Activated CD8-positive, alpha-beta memory T cell treated with anti-CD3 and anti-CD28 coated beads, Interleukin-2, amount 50 U/mL, for 48 hours (primary cell): ENCODE measurements around the gene NAV2.
"Not testable (repeated sequence)": the region's sequence is repeated elsewhere in the genome, so short reads cannot be mapped to it uniquely, and the experiment has no call there.

Source experiments
- DNase-seq: peaks from one replicate; pipeline ENCODE4 v3.0.0-alpha.2; 2020

Gene NAV2

DNA sequence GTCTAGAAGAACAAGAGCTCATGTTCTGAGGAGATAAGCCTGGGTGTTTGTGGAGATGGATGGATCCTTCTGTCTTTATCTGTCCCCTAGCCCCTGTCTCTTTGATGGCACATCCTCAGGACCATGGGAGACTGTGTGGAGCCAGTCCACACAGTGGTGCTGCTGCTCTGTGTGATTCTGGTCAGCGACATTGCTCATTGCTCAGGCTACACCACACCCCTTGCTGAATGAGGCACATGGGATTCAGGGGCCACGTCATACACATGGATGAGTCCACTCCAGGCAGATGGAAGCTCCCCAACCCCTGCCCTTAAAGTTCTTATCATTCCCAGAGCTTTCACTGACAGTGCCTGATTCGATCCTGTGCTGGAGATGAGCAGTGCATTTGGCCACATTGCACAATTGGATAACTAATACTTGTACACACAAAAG is 222.2 kb downstream of the NAV2 start:
- DNase-seq, result no peak

DNA sequence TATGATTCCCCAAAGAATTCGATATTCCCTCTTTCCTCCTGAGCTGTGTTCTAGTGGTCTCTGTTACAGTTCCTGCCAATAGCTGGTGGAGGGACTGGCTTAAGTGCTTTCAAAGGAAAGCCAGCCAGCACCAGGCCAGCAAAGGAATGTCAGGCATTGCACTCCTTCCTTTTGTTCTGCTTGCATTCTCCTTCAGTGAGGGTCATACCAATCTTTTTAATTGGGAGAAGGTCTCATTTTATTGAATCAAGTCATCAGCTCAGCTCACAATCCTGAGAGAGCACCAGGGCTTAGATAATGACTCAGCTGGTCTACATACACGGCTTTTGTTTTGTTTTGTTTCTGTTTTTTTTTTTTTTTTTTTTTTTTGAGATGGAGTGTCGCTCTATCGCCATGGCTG is 222.9 kb downstream of the NAV2 start:
- DNase-seq, result no peak

DNA sequence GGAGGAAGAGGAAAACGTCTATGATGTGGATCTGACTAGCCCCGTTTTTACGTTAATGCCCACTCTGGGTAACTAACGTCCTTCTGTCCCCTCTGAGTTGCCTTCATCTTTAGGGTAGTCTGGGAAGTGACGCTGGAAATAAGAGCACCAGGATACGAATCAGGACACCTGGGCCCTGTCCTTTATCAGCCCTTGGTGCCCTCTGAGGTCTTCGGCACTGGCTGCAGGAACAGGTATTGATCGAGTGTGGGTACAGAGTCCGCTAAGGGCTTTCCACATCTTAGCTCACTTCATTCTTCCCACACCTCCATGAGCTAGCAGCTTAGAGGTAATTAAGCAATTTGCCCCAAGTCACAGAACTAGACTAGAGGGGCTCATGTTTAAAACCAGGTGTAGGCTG is 223.8 kb downstream of the NAV2 start:
- DNase-seq, result no peak

DNA sequence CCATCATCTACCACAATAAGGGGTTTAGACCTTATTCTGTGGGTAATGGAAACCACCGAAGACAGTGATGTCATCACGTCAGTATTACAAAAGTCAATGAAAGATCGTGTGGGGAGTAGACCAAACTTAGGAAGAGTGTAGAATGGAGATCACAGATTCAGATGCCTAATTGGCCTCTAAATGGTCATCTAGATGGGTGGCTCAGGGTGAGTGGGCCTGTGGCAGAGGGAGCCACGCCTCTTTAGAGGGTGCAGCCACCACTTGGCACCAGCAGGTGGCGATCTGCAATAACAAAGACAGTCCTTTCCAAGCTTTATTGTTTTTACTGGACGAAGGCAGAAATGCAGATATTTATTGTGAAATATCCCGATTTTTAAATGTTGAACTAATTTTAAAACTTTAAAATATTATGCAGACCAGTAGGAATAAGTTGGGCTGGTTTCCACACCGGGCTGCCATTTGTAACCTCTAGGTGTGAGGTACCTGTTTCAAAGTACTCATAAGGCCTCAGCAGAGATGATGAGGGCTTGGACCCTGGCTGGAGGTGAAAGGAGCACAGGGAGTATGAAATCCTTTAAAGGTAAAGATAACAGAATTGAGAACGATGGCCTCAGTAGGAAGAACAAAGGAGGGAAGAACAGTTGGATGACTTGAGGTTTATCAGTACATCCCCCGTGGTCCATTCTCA is 225.7 kb downstream of the NAV2 start:
- DNase-seq, result peak; percentile 64

DNA sequence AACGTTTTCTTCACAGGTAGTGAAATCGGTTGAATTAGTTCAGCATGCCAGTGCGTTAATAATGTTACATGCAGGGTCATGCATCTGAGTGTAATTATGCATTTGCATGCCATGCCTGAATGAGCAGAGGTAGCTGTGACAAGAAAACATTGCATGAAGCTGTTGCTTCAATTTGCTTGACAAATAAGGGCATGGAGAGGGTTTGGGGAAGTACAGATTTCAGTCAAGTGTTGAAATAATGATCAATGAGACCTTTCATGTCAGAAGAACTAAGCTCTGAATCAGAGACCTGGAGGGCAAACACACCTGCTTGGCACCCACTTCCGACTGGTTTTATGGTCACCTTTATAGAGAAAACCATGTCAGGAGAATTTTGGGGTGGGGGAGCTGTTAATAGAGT is 226.2 kb downstream of the NAV2 start:
- no peak for DNase-seq

DNA sequence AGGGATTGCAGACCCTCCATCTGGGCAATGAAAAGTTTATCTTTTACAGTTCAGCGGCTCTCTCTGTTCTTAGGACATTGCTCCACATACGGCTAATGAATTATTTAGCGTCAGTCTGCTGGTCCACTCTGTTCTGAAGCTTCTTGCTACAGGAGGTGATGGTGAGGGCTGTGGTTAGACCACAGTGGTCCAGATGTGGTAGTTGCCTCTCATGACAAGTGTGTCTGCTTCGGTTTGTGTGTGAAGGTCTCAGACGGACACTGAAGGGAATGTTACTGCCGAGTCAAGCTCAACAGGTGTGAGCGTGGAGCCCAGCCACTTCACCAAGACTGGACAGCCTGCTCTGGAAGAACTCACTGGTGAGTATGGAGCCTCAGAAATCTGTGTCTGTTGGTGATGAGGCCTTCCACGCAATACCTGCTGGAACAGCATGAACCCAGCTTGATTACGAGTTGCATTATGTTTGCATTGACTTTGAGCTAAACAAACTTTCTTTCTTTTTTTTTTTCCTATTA is 226.8 kb downstream of the NAV2 start:
- no peak for DNase-seq

DNA sequence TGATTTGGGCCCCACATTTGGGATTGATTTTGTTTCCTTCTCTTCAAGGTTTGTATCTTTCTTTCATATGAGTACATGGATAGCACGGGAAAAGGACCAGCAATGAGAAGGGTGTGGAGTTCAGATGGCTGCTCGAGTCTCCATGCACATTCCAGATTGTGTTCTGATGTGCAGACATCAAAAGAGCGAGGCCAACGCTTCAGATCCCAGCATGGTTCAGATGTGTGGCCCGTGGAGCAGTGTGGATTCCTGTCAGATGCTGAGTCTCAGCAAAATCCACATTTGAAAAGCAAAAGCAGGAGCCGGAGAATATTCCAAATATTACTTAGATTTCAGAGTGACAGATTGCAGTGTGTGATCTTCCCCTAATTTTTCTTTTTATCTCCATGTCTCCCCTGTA is 228.2 kb downstream of the NAV2 start:
- DNase-seq, result no peak

DNA sequence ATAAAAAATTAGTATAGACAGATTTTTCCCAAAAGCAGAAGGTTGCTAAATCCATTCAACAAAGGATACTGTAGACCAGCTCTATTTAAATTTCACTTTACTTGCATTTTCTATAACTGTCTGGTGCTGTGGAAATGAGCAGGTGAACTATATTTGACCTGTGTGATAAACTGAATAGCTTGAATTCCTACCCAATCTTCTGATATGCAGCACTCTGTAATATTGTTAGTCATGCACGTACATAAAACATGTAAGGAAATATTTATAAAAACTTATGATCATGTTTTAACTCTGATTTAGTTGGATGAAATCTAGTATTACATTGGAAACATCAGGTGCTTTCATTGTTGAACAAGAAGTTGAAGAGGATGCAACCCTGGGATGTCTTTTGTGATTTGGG is 234.0 kb downstream of the NAV2 start:
- DNase-seq, result no peak

DNA sequence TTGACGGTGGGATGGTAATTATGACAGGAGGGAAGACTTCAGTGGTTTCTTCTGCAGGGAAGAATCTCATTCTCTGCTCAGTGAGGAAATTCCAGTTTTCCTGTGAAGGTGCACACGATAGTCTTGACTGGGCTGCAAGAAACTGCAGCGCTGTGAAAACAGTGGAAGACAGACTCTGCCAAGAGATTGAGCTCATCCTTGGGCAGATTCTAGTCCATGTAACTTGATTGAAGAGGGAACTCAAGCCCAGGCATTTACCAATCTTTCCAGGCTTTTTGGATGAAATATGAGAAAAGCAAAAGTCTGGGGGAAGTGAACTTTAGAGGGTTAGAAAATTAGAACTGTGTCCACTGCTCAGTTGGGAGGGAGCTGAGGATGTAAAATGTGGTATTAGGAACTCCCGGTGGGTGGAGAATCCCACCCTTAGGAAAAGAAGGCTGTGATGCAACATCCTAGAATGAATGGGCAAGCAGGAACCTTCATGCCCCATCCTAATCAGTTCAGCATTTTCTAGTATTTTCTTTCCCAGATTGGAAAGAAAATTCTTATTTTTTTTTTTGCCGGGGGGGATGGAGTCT is 235.0 kb downstream of the NAV2 start:
- DNase-seq, result no peak

DNA sequence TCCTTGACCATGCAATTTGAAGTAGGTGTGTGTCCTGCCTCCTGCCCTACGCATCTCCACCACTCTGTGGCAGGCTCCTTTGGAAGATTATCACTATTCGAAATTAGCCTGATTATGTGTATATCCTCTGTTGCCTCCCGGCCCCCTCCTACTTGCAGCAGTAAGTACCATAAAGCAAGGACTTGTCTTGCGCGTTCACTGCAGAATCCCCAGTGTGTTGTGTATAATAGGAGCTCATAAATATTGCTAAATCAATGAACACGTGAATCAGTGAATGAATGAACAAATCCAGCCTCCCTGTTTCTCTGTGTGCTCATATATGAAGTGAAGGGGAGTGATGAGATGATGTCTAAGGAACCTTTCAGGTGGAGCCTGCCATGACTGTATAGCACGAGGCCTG is 237.0 kb downstream of the NAV2 start:
- DNase-seq, result no peak

DNA sequence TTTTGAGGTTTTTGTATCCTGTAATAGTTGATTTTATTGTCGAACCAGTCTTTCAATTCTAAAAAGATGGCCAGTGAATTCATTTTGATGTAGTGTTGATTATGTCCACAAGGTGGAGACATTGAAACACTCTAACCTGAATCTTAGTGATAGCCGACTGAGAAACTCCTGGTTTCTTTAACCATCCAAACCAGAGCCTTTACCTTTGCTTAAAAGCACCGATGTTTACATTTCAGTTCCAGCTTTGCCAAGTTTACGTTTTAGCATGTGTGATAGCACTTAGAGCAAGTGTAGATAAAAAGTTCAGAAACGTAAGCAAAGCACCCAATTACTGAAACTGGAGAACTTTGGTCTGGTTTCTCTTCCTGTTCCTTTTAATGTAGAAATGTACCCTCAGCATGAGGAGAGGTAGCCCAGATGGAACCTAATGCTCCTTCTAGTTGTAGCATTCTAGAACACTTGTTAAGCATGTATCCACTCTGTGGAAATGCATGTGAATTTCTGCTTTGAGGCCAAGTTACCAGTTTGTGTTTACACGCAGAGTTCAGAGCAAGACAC is 239.0 kb downstream of the NAV2 start:
- no peak for DNase-seq

DNA sequence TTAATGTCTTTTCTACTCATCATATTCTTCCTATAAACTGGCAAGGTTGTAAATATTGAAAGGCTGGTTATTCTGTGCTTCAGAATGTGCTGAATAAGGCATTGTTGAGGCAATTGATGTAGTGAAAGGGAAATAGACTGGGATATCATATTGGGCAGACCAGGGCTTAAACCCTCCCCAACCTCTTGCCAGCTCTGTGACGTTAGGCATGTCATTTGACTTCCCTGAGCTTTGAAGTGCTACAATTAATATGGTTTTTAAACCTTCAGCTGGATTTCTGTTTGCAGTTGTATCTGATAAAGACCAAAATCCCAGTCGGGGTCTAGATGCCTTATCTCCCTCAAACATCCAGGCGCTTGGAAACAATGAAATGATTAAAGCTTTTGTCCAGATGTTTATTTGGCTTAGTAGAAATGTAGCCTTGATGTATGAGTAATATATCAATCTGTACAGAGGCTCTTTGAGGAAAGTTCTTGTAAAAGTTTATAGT is 239.5 kb downstream of the NAV2 start:
- no peak for DNase-seq

DNA sequence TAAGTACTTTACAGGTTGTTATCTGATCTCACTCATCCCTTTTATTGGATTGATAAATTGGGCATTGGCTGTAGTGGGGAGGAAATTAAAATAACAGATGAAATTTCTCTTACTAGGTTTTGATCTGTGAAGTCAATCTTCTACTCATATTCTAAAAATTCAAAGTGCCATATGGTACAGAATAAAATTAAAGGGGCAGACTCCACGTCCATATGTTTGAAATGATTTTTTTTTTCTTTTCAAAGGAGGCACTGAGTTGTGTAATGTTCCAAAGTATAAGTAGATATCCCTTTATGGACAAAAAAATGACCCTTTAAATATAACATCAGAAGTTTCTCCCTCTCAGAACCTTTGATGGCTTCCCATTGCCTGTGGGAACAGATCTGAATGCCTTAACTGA is 240.3 kb downstream of the NAV2 start:
- DNase-seq, result no peak

DNA sequence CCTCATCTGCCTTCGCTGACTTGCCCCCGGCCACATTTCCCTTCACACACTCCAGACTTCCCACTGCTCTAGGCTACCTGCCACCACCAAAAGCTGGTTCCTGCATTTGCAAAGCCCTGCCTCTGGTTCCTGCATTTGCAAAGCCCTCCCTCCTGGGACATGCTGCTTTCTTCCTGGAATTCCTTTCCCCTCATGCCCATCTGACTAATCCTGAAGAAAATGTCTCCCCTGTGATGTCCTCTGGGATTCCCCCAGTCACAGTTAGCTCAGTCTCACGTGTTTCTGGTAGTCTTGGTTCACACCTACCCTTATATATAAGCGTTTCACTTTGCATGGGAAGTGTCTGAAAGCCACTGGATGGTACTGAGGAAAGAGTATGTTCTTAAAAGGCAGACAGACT is 240.7 kb downstream of the NAV2 start:
- no peak for DNase-seq

DNA sequence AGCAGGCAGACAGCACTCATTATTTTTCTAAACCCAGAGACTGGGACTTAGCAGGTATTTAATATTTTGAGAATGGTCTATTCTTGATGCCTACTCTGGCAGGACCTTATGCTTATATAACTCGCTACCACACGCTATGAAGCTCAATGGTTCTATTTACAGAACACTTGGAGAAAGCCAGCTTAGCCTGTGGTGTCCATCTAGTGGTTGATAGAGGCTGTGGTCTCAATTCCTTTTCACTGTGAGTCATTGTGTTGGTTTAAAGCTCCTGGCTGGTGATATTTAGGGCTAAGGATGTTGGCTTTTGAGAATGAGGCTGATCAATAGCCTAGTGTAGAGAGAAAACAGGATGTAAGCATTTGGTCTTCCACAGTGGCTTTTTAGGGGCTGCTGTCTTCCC is 241.3 kb downstream of the NAV2 start:
- no peak for DNase-seq

DNA sequence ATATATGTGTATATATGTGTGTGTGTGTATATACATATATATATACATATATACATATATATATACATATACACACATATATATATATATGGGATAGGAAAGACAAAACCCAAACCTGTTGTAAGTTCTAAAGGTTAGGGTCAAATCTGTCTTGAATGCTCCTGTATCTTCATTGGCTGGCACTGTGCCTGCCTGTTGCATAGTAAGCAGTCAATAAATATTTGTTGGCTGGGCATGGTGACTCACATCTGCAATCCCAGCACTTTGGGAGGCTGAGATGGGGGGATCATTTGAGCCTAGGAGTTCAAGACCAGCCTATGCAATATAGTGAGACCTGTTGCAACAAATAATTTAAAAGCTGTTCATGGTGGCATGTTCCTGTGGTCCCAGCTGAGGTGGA is 242.3 kb downstream of the NAV2 start:
- DNase-seq, result no peak

DNA sequence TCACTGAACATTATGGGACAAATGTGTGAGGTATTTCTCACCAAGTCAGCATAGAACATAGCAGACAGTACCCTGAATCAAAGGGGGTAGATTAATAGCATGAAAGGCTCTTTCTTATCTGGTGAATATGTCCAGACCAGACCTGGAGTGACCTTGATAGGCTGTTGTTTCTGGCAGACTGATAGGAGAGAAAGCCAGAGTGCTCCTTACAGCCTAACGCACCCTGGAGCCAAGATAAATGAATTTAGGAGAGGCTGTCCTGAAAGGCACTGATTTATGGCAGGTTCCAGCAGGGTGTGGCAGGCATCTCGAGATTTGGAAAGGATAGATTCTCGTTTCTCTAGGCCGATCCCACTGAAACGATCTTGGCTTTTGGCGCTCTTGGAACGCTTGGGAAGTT is 243.0 kb downstream of the NAV2 start:
- DNase-seq, result no peak

DNA sequence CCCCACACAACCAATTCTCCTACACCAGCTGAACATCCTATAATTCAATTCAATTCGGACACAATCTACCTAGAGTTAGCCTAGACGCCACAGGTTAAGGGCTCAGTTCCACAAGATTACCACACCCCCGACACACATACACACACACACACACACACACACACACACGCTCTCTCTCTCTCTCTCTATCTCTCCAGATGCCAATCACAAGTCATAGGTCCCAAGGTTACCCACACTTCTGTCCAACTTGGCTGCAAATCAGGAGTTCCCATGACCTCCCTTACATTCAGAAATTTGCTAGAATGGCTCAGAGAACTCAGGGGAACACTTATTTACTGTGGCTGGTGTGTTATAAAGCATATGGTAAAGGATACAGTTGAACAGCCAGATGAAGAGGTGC is 243.6 kb downstream of the NAV2 start:
- no peak for DNase-seq

DNA sequence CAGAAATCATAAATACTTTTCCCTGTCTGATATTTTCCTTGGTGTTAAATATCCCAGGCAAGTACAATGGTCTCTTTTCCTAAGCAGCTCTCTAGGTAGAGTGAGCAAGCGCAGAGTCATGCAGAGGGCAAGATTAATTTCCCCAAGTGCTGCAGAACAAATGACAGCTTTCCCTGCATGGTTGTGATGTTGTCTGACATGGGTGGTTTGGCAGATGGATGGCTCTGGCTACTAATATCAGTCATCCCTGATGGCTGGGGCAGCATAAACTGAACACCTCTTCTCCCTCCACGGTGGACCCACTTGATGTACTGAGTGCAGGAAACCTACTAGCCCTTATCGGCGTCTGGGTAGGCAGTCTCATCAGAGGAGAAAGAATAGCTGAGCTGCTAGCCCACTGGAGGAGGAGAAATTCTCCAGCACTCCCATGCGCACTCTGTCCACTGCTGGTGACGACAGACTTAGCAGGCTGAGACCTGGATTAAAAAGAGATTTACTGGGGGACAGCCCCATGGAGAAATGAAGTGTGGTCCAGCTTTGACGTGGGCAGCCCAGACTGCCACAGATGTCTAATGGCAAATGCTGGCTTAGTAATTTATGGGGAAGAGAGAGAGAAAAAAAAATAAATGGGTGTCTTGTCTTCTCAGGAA is 244.8 kb downstream of the NAV2 start:
- no peak for DNase-seq

DNA sequence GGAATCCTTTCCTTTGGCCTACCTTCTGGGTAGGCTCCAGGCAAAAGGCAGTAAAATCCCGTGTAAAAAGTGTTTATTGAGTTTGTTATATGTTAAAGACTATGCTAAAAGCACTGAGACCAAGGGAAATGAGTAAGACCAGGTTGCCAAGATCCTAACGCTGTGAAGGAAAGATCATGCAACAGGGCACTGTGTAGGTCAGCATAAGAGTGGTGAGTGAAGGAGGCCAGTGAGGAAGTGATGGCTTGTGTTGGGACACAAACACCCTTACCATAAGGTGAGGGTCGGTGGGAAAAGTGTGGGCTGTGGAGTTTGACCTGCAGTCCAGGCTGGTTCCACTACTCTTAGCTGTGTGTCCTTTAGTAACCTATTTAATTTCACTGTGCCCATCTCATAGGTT is 245.6 kb downstream of the NAV2 start:
- DNase-seq, result no peak

DNA sequence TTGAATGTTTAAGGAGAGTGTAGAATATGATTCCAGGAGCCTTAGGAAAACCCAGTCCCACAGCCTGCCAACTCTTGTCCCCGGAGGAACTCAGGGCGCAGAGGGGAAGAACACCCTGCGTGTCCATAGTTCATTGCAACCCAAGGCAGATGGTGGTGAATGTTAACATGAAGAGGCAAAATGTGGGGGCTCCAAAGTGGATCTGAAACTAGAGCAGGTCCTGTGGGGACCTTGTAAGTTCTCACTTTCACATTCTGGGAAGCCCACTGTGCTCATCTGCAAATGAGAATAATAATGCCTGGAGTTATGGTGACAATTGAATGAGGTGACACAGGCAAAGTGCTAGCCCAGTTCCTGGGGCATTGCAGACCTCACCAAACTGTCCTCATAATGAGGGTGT is 246.6 kb downstream of the NAV2 start:
- no peak for DNase-seq

DNA sequence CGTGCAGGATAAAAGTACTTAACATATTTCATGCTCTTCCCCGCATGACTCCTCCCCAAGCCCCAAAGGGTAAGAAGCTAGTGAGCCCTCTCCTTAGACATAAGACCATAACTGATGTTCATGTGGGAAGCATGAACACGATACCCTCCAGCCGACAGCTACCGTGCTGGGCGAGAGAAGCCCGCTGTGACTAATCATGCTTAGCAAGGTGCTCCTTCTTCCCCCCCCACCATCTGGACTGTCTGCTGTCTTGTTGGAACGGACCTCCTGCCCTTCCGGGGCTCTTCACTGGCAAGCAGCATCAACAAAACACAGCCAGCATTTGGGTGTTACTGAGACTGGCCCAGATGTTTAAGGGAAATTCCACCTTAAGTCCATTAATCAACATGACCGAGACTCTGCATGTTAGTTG is 247.0 kb downstream of the NAV2 start:
- no peak for DNase-seq

DNA sequence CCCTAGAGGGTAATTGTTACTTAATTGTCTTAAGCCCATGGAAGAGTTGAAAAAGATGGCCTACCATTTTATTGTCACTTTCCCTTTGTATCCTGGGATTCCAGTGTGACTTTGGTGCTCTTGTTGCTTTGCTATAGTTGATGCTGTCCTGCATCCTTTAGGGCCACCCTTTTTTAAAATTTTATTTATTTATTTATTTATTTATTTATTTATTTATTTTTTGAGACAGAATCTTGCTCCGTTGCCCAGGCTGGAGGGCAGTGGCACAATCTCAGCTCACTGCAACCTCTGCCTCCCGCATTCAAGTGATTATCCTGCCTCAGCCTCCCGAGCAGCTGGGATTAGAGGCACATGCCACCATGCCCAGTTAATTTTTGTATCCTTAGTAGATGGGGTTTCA is 247.8 kb downstream of the NAV2 start:
- DNase-seq, result not testable (repeated sequence)

DNA sequence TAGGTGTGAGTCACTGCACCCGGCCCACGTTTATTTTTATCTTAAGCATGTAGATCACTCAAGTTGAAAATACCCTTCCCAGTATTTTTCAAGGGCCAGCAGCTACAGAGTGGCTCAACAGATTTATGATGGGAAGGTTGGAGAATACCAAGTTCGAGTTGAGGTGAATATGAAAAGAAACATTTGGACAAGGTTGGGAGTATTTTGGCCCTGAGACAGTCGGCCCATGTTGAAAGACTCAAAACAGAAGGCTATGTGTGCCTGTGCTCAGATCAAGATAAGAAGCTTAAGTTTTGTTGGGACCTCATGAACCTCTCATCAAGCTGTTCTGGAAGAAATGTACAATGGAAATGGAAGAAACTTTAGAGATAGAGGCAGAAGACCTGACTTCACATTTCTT is 248.6 kb downstream of the NAV2 start:
- no peak for DNase-seq
